ENCODE data around the gene FAAP24.
"Not testable (repeated sequence)": the region's sequence is repeated elsewhere in the genome, so short reads cannot be mapped to it uniquely, and the experiment has no call there.

Gene FAAP24

GRCh38 chr19:32997716-32998355 is 25.8 kb downstream of the FAAP24 start:
- no peak overlapping the region for H3K27ac ChIP-seq (ENCODE audit: low read length)

GRCh38 chr19:32998722-32999121 is 26.7 kb downstream of the FAAP24 start:
- H3K27me3 ChIP-seq (ENCODE audit: low read depth, low read length) = no peaks in the 10 kb centered on the region
- no peak overlapping the region for H3K9ac ChIP-seq (ENCODE audit: low read length)
- TF ChIP-seq CTCF (IDR thresholded peaks at IDR 0.05; ENCODE audit: low read depth, low read length) (no peak), EZH2phosphoT487 (IDR thresholded peaks at IDR 0.05; ENCODE audit: low read depth) (no peak)
- H3K27ac ChIP-seq (ENCODE audit: low read length) = no peak overlapping the region
- no peaks in the 10 kb centered on the region for H3K79me2 ChIP-seq (ENCODE audit: low read length)
- H3K4me3 ChIP-seq (ENCODE audit: low read length) = no peak overlapping the region
- H3K4me2 ChIP-seq (ENCODE audit: low read length) = no peak overlapping the region
- H2AFZ ChIP-seq (ENCODE audit: low read depth, low read length) = no peak overlapping the region
- H4K20me1 ChIP-seq (ENCODE audit: insufficient read depth, low read length) = no peaks in the 10 kb centered on the region
- no peaks in the 10 kb centered on the region for H3K36me3 ChIP-seq (replicated peaks; ENCODE audit: low read depth, low read length)
- H3K4me1 ChIP-seq (ENCODE audit: low read length) = no peaks in the 10 kb centered on the region
- no peaks in the 10 kb centered on the region for H3K9me3 ChIP-seq (ENCODE audit: insufficient read depth, low read length)

More at GRCh38 chr19:32997716-32998355, 25.8 kb downstream of the FAAP24 start:
- H3K4me2 ChIP-seq (ENCODE audit: low read length) = no peak overlapping the region
- H3K4me3 ChIP-seq (ENCODE audit: low read length) = no peak overlapping the region
- no peaks in the 10 kb centered on the region for H3K27me3 ChIP-seq (ENCODE audit: low read depth, low read length)
- H3K79me2 ChIP-seq (ENCODE audit: low read length) = no peaks in the 10 kb centered on the region
- no peaks in the 10 kb centered on the region for H3K4me1 ChIP-seq (ENCODE audit: low read length)
- H2AFZ ChIP-seq (ENCODE audit: low read depth, low read length) = no peak overlapping the region
- H3K9ac ChIP-seq (ENCODE audit: low read length) = no peak overlapping the region
- H3K36me3 ChIP-seq (replicated peaks; ENCODE audit: low read depth, low read length) = no peaks in the 10 kb centered on the region
- no peaks in the 10 kb centered on the region for H3K9me3 ChIP-seq (ENCODE audit: insufficient read depth, low read length)
- TF ChIP-seq CTCF (IDR thresholded peaks at IDR 0.05; ENCODE audit: low read depth, low read length) = no peak
- no peak for TF ChIP-seq EZH2phosphoT487 (IDR thresholded peaks at IDR 0.05; ENCODE audit: low read depth)
- no peaks in the 10 kb centered on the region for H4K20me1 ChIP-seq (ENCODE audit: insufficient read depth, low read length)

GRCh38 chr19:33000510-33000909 is 28.5 kb downstream of the FAAP24 start:
- Histone ChIP-seq H3K9me3 (ENCODE audit: insufficient read depth, low read length) (no peaks in the 10 kb centered on the region), H2AFZ (ENCODE audit: low read depth, low read length) (no peak overlapping the region), H3K9ac (ENCODE audit: low read length) (no peak overlapping the region), H3K4me2 (ENCODE audit: low read length) (no peak overlapping the region), H3K79me2 (ENCODE audit: low read length) (no peaks in the 10 kb centered on the region), H3K27me3 (ENCODE audit: low read depth, low read length) (no peaks in the 10 kb centered on the region), H4K20me1 (ENCODE audit: insufficient read depth, low read length) (no peaks in the 10 kb centered on the region), H3K27ac (ENCODE audit: low read length) (no peak overlapping the region), H3K4me1 (ENCODE audit: low read length) (no peaks in the 10 kb centered on the region), H3K4me3 (ENCODE audit: low read length) (no peak overlapping the region), H3K36me3 (replicated peaks; ENCODE audit: low read depth, low read length) (no peaks in the 10 kb centered on the region)
- TF ChIP-seq EZH2phosphoT487 (IDR thresholded peaks at IDR 0.05; ENCODE audit: low read depth) (no peak), CTCF (IDR thresholded peaks at IDR 0.05; ENCODE audit: low read depth, low read length) (no peak)

- H3K36me3 ChIP-seq (replicated peaks; ENCODE audit: low read depth, low read length) = no peaks in the 10 kb centered on the region
- H4K20me1 ChIP-seq (ENCODE audit: insufficient read depth, low read length) = no peaks in the 10 kb centered on the region
- TF ChIP-seq CTCF (IDR thresholded peaks at IDR 0.05; ENCODE audit: low read depth, low read length) = no peak
- TF ChIP-seq EZH2phosphoT487 (IDR thresholded peaks at IDR 0.05; ENCODE audit: low read depth) = no peak
- no peak overlapping the region for H3K27ac ChIP-seq (ENCODE audit: low read length)
- no peak overlapping the region for H2AFZ ChIP-seq (ENCODE audit: low read depth, low read length)
- no peak overlapping the region for H3K4me2 ChIP-seq (ENCODE audit: low read length)
- no peaks in the 10 kb centered on the region for H3K4me1 ChIP-seq (ENCODE audit: low read length)
- H3K27me3 ChIP-seq (ENCODE audit: low read depth, low read length) = no peaks in the 10 kb centered on the region
- no peak overlapping the region for H3K9ac ChIP-seq (ENCODE audit: low read length)
- no peaks in the 10 kb centered on the region for H3K9me3 ChIP-seq (ENCODE audit: insufficient read depth, low read length)
- no peak overlapping the region for H3K4me3 ChIP-seq (ENCODE audit: low read length)
- no peaks in the 10 kb centered on the region for H3K79me2 ChIP-seq (ENCODE audit: low read length)
Observed at GRCh38 chr19:33000910-33001309, 28.9 kb downstream of the FAAP24 start.

GRCh38 chr19:33002126-33002865 is 30.3 kb downstream of the FAAP24 start:
- H3K4me3 ChIP-seq (ENCODE audit: low read length); H3K9me3 ChIP-seq (ENCODE audit: insufficient read depth, low read length); H3K27ac ChIP-seq (ENCODE audit: low read length); H3K4me1 ChIP-seq (ENCODE audit: low read length); H3K36me3 ChIP-seq (replicated peaks; ENCODE audit: low read depth, low read length); H4K20me1 ChIP-seq (ENCODE audit: insufficient read depth, low read length); H3K79me2 ChIP-seq (ENCODE audit: low read length); H3K9ac ChIP-seq (ENCODE audit: low read length); H2AFZ ChIP-seq (ENCODE audit: low read depth, low read length); H3K27me3 ChIP-seq (ENCODE audit: low read depth, low read length); H3K4me2 ChIP-seq (ENCODE audit: low read length): not testable (repeated sequence)

GRCh38 chr19:33003424-33004024 is 31.5 kb downstream of the FAAP24 start:
- not testable (repeated sequence) for H3K4me2 ChIP-seq (ENCODE audit: low read length); H3K36me3 ChIP-seq (replicated peaks; ENCODE audit: low read depth, low read length); H4K20me1 ChIP-seq (ENCODE audit: insufficient read depth, low read length); H2AFZ ChIP-seq (ENCODE audit: low read depth, low read length); H3K27me3 ChIP-seq (ENCODE audit: low read depth, low read length); H3K9ac ChIP-seq (ENCODE audit: low read length); H3K9me3 ChIP-seq (ENCODE audit: insufficient read depth, low read length); H3K4me1 ChIP-seq (ENCODE audit: low read length); H3K79me2 ChIP-seq (ENCODE audit: low read length); H3K4me3 ChIP-seq (ENCODE audit: low read length); H3K27ac ChIP-seq (ENCODE audit: low read length)

All from OCI-LY3 (cell line).